Caco-2 (cell line): ENCODE measurements around the gene MYCBP2. TPM values are rescaled to one million over a fixed set of nuclear protein-coding genes. Genes with fewer than 3 reads are reported as not detected.

ENCODE experiments used
- BruUV-seq: library from RNA; stranded (reverse); fragments of 400-500 nt; replicated peaks from 2 replicates; lab custom pipeline; 2021; lab: Mats Ljungman, UMichigan
- CTCF ChIA-PET: fragments of 300-600 bp; sonication (Branson Sonifier 250); formaldehyde crosslinking; loops from one replicate; lab custom pipeline; 2022; ENCODE audit warnings: antibody characterized with exemption; lab: Charles Lee
- POLR2A ChIA-PET: fragments of 300-600 bp; sonication (Branson Sonifier 250); formaldehyde crosslinking; loops from one replicate; lab custom pipeline; 2022; ENCODE audit warnings: antibody characterized with exemption; lab: Charles Lee
- DNase-seq, 2 experiments: peaks; one replicate each; pipeline versions ENCODE4 v3.0.0 to v3.0.0-alpha.2; 2020 to 2022
- H3K27me3 ChIP-seq: replicated peaks from 2 replicates; pipeline ENCODE4 v1.6.0; 2011; ENCODE audit warnings: low read length; ENCODE audit not compliant: control insufficient read depth, insufficient read depth
- H3K36me3 ChIP-seq: 2 replicates; pipeline ENCODE4 v1.5.1; 2011; ENCODE audit warnings: low read length; ENCODE audit not compliant: control insufficient read depth, insufficient read depth
- H3K4me1 ChIP-seq: fragments of 250-450 bp; sonication (Bioruptor Pico); 2 replicates; pipeline ENCODE4 v1.5.1; 2020; ENCODE audit warnings: mild to moderate bottlenecking
- H3K4me3 ChIP-seq: 2 replicates; pipeline ENCODE4 v1.5.1; 2011; ENCODE audit warnings: low read depth, mild to moderate bottlenecking, control low read depth, low read length
- H3K9me3 ChIP-seq: fragments of 250-450 bp; sonication (Bioruptor Pico); 2 replicates; pipeline ENCODE4 v1.5.1; 2020; ENCODE audit warnings: mild to moderate bottlenecking, moderate library complexity
- H3K27ac Mint-ChIP-seq: one replicate; pipeline ENCODE4 v1.8.0; 2022; ENCODE audit warnings: mixed read lengths; ENCODE audit not compliant: unreplicated experiment
- H3K27me3 Mint-ChIP-seq: one replicate; pipeline ENCODE4 v1.8.0; 2022; ENCODE audit warnings: mixed read lengths; ENCODE audit not compliant: insufficient read depth, unreplicated experiment
- H3K36me3 Mint-ChIP-seq: one replicate; pipeline ENCODE4 v1.8.0; 2022; ENCODE audit warnings: mild to moderate bottlenecking, mixed read lengths; ENCODE audit not compliant: insufficient read depth, unreplicated experiment
- H3K4me1 Mint-ChIP-seq: one replicate; pipeline ENCODE4 v1.8.0; 2022; ENCODE audit warnings: low read depth, mixed read lengths; ENCODE audit not compliant: unreplicated experiment
- H3K4me3 Mint-ChIP-seq: one replicate; pipeline ENCODE4 v1.8.0; 2022; ENCODE audit warnings: mild to moderate bottlenecking, moderate library complexity, mixed read lengths; ENCODE audit not compliant: unreplicated experiment
- H3K9me3 Mint-ChIP-seq: one replicate; pipeline ENCODE4 v1.8.0; 2022; ENCODE audit warnings: mixed read lengths; ENCODE audit not compliant: unreplicated experiment
- CTCF ChIP-seq, 2 experiments: fragments of 200-600 bp in 1 of 2; IDR thresholded peaks; 1 replicate in 1 of 2; 2 replicates in 1 of 2; pipeline versions ENCODE4 v1.5.1 to v1.8.0; 2011 to 2022; ENCODE audit warnings: antibody characterized with exemption in 1 of 2, control low read depth in 1 of 2, inconsistent platforms in 1 of 2, low read depth in 1 of 2, low read length in 1 of 2, mild to moderate bottlenecking in 1 of 2, moderate library complexity in 1 of 2; ENCODE audit not compliant: insufficient read depth in 1 of 2, severe bottlenecking in 1 of 2, unreplicated experiment in 1 of 2
- intact Hi-C: fragments of 100-400 bp; cut with micrococcal nuclease; formaldehyde crosslinking; loops from one replicate; pipeline ENCODE4 v1.10.0; 2022; ENCODE audit not compliant: unreplicated experiment
- total RNA-seq: library from RNA; stranded (reverse); gene quantifications from 2 replicates; pipeline ENCODE4 v1.2.3, GENCODE V29; 2022

Gene MYCBP2
- total RNA-seq, 1 experiment from 2014 or later: 41.3 TPM

- no peaks in the 10 kb centered on the region for H3K36me3 ChIP-seq
- Mint-ChIP-seq H3K27me3 (peaks cover 11% of the 10 kb centered on the region), H3K4me1 (no peaks in the 10 kb centered on the region), H3K4me3 (no peak overlapping the region), H3K9me3 (no peaks in the 10 kb centered on the region), H3K36me3 (no peaks in the 10 kb centered on the region), H3K27ac (no peak overlapping the region)
- DNase-seq: no peak
- no peak for TF ChIP-seq CTCF (IDR thresholded peaks at IDR 0.05; ENCODE audit: insufficient read depth in 1 of 2, low read depth in 1 of 2, low read length in 1 of 2, severe bottlenecking in 1 of 2, unreplicated experiment in 1 of 2)
- H3K9me3 ChIP-seq: no peaks in the 10 kb centered on the region
- ChIA-PET CTCF (no interaction called here), POLR2A (no interaction called here)
- intact Hi-C loops: no loop called here
- BruUV-seq: no TSS peak
- H3K27me3 ChIP-seq: no peaks in the 10 kb centered on the region; the same call in 1 of the 2 replicates
- H3K4me1 ChIP-seq: no peaks in the 10 kb centered on the region
- H3K4me3 ChIP-seq: no peak overlapping the region
Observed at GRCh38 chr13:77372275-77372674, 45.4 kb upstream of the MYCBP2 start.

- Histone ChIP-seq H3K36me3 (no peaks in the 10 kb centered on the region), H3K4me3 (no peak overlapping the region), H3K27me3 (no peaks in the 10 kb centered on the region; the same call in 1 of the 2 replicates), H3K9me3 (no peaks in the 10 kb centered on the region), H3K4me1 (no peaks in the 10 kb centered on the region)
- Mint-ChIP-seq H3K36me3 (no peaks in the 10 kb centered on the region), H3K27ac (no peak overlapping the region), H3K4me3 (no peak overlapping the region), H3K27me3 (peaks cover 15% of the 10 kb centered on the region), H3K4me1 (no peaks in the 10 kb centered on the region), H3K9me3 (no peaks in the 10 kb centered on the region)
- BruUV-seq: no TSS peak
- no peak for DNase-seq
- TF ChIP-seq CTCF (IDR thresholded peaks at IDR 0.05; ENCODE audit: insufficient read depth in 1 of 2, low read depth in 1 of 2, low read length in 1 of 2, severe bottlenecking in 1 of 2, unreplicated experiment in 1 of 2): no peak
- intact Hi-C loops: no loop called here
- ChIA-PET POLR2A (no interaction called here), CTCF (no interaction called here)
Observed at GRCh38 chr13:77370888-77371287, 44.0 kb upstream of the MYCBP2 start.

GRCh38 chr13:77362166-77362565 lies 35.3 kb upstream of the MYCBP2 start:
- DNase-seq: no peak
- no peak for TF ChIP-seq CTCF (IDR thresholded peaks at IDR 0.05; ENCODE audit: insufficient read depth in 1 of 2, low read depth in 1 of 2, low read length in 1 of 2, severe bottlenecking in 1 of 2, unreplicated experiment in 1 of 2)
- Mint-ChIP-seq H3K36me3 (no peaks in the 10 kb centered on the region), H3K27ac (no peak overlapping the region), H3K4me3 (no peak overlapping the region), H3K4me1 (no peaks in the 10 kb centered on the region), H3K9me3 (no peaks in the 10 kb centered on the region), H3K27me3 (peaks cover 18% of the 10 kb centered on the region)
- Histone ChIP-seq H3K27me3 (no peaks in the 10 kb centered on the region; the same call in 1 of the 2 replicates), H3K36me3 (no peaks in the 10 kb centered on the region), H3K9me3 (no peaks in the 10 kb centered on the region), H3K4me3 (no peak overlapping the region), H3K4me1 (no peaks in the 10 kb centered on the region)
- intact Hi-C loops: no loop called here
- BruUV-seq: no TSS peak
- ChIA-PET CTCF (no interaction called here), POLR2A (no interaction called here)
